CD4-positive, alpha-beta T cell treated with Interleukin-6 at 100 ng/mL for 8 hours (primary cell): Measurements from ENCODE around the gene ISYNA1.
"Not testable (repeated sequence)": the region's sequence is repeated elsewhere in the genome, so short reads cannot be mapped to it uniquely, and the experiment has no call there.

Source experiments
- DNase-seq: peaks from one replicate; pipeline ENCODE4 v3.0.0-alpha.2; 2020; ENCODE audit warnings: mixed read lengths, low spot score

The ISYNA1 gene

GRCh38 chr19:18419195-18419698 is 18.7 kb downstream of the ISYNA1 start, which contains the start of gene SSBP4:
TSS of gene SSBP4 (plus strand) at chr19:18419398. CDS start at chr19:18419649, 251 bp downstream.
- peak; percentile 53 for DNase-seq

DNA sequence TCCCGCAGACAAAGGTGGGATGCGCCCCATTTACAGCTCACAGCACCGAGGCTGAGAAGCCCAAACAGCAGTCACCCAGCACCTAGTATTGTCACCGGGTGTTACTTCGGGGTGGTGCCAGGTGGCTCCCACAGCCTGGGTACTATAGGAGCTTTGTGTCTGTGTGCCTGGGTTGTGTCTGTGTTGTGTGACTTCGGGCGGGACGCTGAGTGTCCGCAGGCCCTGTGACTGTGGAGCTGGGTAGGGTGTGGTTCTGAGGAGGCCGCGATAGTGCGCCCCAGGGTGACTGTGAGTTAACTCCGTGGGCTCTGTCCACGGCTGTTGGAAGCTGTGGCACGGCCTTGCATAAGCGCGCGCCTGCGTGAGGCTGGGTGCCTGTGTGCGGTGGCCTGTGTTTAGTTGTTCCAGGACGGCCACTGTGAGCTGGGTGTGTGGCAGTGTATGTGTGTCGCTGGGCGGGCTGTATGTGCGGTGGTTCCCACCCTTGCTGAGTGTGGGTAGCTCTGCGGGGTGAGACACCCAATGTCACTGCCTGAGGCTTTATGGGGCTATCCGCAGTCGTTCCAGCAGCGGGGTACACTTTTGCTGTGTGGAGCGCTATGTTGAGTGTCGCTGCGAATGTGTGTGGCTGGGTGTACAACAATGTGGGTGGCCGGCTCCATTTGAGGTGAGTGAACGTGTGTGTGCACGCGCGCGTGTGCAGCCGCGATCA is 19.3 kb downstream of the ISYNA1 start:
- no peak for DNase-seq

GRCh38 chr19:18418029-18418482 is 19.9 kb downstream of the ISYNA1 start:
- DNase-seq = no peak

GRCh38 chr19:18417250-18418028 is 20.5 kb downstream of the ISYNA1 start:
- DNase-seq = no peak

- DNase-seq = peak; percentile 43
These were observed 21.1 kb downstream of the ISYNA1 start for GRCh38 chr19:18416778-18417249.

DNA sequence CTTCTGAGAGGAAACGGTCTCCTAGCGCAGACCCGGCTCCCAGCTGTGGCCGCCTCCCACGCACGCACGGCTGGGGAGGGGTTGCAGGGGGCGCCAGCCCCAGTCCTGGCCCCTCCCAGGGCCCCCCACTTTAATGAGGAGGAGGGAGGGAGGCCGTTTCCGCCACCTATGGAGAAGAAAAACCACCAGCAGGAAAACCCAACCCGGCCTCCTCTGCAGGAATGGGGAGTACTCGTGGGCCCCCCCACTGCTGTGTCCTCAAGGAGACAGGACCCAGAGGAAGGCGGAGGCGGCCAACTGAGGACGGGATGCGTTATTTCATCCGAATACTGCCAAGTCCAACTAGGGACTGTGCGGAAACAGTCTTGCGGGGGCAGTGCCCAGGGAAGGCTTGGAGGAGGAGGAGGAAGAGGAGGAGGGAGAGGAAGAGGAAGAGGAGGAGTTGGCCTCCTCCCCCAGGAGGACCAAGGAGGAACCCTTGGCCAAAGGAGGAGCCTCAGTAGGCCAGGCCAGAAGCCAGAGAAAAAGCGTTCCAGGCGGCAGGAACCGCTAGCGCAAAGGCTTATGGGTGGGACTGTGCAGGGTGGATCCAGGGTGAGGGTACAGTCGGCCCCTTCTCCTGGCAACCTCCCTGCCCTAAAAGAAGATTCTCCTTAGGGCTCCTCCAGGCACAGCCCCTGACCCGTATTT is 22.6 kb downstream of the ISYNA1 start:
- DNase-seq = no peak

GRCh38 chr19:18414504-18415177 is 23.3 kb downstream of the ISYNA1 start:
- no peak for DNase-seq

GRCh38 chr19:18412610-18413239 is 25.2 kb downstream of the ISYNA1 start:
- no peak for DNase-seq

DNA sequence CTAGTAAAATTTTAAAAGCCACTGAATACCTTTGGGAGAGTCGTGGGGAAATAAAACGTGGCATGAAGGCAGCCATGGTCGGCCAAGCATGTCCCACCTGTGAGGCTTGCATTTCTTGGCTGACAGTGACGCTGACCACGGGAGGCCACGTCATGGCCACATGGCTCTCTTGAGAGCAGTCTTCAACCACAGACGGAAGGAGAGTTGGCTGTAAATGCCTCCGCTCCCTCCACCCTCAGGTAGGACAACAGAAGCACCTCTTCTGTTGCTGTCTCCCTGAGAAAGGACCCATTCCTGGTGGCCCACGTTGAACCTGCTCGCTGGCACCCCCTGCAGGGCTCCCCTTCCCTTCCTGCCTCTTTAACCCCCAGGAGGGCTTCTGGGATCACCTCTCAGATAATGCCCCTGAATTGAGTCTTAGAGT is 29.9 kb downstream of the ISYNA1 start:
- no peak for DNase-seq

GRCh38 chr19:18406749-18407148 is 31.2 kb downstream of the ISYNA1 start:
- no peak for DNase-seq

DNA sequence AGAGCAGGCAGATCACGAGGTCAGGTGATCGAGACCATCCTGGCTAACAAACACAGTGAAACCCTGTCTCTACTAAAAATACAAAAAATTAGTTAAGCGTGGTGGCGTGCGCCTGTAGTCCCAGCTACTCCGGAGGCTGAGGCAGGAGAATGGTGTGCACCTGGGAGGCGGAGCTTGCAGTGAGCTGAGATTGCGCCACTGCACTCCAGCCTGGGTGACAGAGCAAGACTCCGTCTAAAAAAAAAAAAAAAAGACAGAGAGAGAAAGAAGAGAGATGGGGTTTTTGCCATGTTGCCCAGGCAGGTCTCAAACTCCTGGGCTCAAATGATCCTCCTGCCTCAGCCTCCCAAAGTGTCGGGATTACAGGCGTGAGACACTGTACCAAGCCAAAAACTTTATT is 32.2 kb downstream of the ISYNA1 start:
- not testable (repeated sequence) for DNase-seq

DNA sequence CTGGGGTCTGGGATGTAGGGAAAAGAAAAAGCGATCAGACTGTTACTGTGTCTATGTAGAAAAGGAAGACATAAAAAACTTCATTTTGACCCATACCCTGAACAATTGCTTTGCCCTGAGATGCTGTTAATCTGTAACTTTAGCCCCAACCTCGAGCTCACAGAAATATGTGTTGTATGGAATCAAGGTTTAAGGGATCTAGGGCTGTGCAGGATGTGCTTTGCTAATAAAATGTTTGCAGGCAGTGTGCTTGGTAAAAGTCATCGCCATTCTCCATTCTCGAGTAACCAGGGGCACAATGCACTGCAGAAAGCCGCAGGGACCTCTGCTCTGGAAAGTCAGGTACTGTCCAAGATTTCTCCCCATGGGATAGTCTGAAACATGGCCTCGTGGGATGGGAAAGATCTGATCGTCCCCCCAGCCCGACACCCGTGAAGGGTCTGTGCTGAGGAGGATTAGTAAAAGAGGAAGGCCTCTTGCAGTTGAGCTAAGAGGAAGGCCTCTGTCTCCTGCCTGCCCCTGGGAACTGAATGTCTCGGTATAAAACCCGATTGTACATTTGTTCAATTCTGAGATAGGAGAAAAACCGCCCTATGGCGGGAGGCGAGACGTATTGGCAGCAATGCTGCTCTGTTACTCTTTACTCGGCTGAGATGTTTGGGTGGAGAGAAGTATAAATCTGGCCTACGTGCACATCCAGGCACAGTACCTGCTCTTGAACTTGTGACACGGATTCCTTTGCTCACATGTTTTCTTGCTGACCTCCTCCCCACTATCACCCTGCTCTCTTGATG is 35.3 kb downstream of the ISYNA1 start:
- not testable (repeated sequence) for DNase-seq

DNA sequence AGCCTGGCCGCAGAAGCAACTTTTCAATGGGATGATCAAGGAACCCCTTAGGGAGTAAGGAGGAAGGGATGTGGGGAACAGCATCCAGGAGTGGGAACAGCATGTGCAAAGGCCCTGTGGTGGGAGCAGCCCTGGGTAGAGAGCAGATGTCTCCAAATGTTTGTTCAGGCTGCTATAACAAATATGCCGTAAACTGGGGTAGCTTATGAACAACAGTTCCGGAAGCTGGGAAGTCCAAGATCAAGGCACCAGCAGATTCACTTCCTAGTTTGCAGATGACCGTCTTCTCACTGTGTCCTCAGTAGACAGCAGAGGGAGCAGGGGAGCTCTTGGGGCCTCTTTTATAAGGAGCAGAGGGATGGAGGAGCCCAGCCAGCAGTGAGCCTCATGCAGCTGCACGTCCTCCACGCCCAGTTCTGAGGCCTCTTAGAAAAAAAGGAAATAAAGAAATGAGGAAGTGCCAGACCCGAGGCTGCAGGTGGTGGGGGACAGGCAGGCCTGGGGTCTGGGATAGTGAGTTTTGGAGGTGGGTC is 36.3 kb downstream of the ISYNA1 start:
- no peak for DNase-seq

DNA sequence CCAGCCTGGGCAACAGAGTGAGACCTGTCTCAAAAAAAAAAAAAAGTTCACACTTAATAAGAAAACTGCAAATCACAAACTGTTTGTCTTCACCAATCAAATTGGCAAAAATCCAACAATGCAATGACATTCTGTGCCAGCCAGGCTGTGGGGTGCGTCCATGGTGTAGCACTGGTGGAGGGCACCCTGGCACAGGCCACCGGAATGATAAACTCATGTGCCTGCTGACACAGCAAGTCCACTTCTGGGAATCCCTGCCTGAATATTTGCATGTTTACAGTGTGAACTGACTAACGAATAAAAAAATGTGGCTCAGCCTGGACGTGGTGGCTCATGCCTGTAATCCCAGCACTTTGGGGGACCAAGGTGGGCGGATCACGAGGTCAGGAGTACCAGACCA is 38.9 kb downstream of the ISYNA1 start:
- no peak for DNase-seq

DNA sequence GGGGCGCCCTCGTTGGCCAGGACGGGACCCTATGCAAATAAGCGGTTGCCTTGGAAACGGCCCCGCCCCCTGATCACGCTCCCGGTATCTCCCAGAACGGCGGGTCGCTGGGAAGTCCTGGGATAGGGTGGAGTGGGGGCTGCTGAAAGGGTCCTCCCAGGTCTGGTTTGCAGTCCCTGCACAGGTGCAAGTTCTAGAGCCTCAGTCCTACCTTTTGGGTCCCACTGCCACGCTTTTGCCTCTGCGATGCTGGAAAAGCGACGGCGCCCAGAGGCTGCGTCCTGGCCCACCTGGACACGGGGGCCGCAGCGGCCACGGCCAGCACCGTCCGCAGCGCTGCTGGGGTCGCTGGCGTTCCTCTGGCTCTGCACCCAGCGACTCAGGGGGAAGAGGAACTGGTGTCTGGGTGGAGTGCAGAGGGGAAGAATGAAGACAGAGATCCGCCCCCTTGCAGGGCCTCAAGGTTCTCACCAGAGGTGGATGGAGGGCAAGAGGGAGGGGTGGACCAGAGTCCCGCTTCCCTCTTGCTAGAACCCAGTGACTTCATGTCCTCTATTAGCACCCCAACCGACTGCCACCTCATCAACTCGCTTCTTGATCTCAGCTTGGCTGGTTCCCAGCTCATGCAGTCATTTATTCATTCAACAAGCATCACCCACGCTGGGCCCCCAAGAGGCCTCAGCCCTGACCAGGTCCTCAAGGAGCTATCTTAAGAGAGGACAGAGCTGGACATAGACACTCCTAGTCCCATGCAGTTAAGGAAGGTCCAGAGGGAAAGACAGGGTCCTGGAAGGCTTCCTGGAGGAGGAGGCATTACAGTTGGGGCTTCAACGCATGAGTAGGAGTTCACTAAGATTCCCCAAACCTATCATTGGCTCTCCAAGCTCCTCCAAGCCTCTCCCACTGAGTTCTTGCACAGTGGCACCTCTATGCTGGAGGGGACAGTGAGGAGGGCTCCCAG is 40.4 kb downstream of the ISYNA1 start, which contains the start of gene LRRC25:
Gene LRRC25 (minus strand): TSS at position 381 of the 961 bp plus-strand sequence. CDS start 659 bp downstream, outside the sequence.
- DNase-seq = no peak

DNA sequence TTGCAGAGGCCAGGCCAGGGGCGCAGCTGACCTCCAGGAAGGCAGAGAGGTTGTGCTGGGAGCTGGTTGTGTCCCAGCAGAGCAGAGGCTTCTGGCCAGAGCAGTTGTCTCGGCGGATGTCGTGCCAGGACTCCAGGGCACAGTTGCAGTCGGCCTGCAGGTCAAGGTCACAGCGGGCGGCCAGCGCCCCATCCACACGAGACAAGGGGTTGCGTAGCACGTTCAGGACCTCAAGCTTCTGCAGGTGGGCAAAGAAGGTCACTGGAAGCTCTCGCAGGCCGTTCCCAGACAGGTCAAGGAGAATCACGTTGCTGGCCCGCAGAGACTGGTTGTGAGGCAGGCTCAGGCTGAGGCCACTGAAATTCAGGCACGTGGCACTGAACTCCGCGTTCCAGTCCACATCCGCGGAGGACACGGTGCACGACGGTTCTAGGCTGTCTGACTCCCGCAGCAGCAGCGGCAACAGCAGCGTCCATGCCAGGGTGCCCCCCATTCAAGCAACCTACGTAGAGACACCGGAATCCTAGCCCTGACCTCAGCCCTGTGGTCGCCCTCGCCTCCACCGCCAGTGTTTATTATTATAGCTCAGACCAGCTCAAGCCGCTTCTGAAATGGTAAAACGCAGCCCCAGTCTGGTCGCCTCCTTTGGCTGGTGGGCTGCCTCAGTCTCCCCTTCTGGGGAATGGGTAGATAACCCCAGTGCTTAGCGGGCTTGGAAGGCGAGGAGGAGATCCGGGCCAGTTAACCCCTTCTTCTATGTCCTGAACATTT is 41.3 kb downstream of the ISYNA1 start:
- DNase-seq = no peak

GRCh38 chr19:18393836-18394235 is 44.1 kb downstream of the ISYNA1 start:
- DNase-seq = no peak

GRCh38 chr19:18392926-18393325 is 45.0 kb downstream of the ISYNA1 start:
- no peak for DNase-seq
